IMR-90 (cell line): ENCODE results near the gene ANXA4. TPM values are rescaled to one million over a fixed set of nuclear protein-coding genes. Genes with fewer than 3 reads are reported as not detected.

Experiments
- ATAC-seq: fragments of 200-7000 bp; cut with Tn5 transposase; 2 replicates; pipeline ENCODE4 v1.9.1; 2020; ENCODE audit warnings: low read depth, mild to moderate bottlenecking, moderate library complexity
- BruUV-seq: library from RNA; stranded (reverse); fragments of 400-500 nt; replicated peaks from 2 replicates; lab custom pipeline; 2021; lab: Mats Ljungman, UMichigan
- CTCF ChIA-PET: fragments of 300-600 bp; formaldehyde crosslinking; extraction: SDS; loops from one replicate; lab custom pipeline; 2021; ENCODE audit warnings: antibody characterized with exemption; lab: Yijun Ruan, JAX
- POLR2A ChIA-PET: fragments of 300-600 bp; sonication (Branson Sonifier 250); formaldehyde crosslinking; loops from one replicate; lab custom pipeline; 2022; ENCODE audit warnings: antibody characterized with exemption; ENCODE audit not compliant: unreplicated experiment; lab: Charles Lee
- DNase-seq: peaks from one replicate; pipeline ENCODE4 v3.0.0; 2013
- H2AFZ ChIP-seq: replicated peaks from 2 replicates; pipeline ENCODE3; 2013; ENCODE audit warnings: low read length, mild to moderate bottlenecking; ENCODE audit not compliant: poor library complexity
- H2AK5ac ChIP-seq: 2 replicates; pipeline ENCODE4 v1.6.1; 2013; ENCODE audit warnings: low read depth, low read length, inconsistent platforms
- H2AK9ac ChIP-seq: replicated peaks from 2 replicates; pipeline ENCODE3; 2013; ENCODE audit warnings: mild to moderate bottlenecking, low read depth, low read length, moderate library complexity; ENCODE audit not compliant: poor library complexity
- H2BK120ac ChIP-seq: 2 replicates; pipeline ENCODE4 v1.6.1; 2013; ENCODE audit warnings: low read depth, low read length, inconsistent platforms
- H2BK15ac ChIP-seq: 3 replicates; pipeline ENCODE4 v1.6.1; 2013; ENCODE audit warnings: low read depth, low read length, inconsistent platforms
- H2BK20ac ChIP-seq: 2 replicates; pipeline ENCODE4 v1.6.1; 2013; ENCODE audit warnings: low read depth, mild to moderate bottlenecking, inconsistent platforms, low read length, moderate library complexity
- H2BK5ac ChIP-seq: 2 replicates; pipeline ENCODE4 v1.6.1; 2013; ENCODE audit warnings: mild to moderate bottlenecking, low read depth, low read length, inconsistent platforms; ENCODE audit not compliant: poor library complexity, severe bottlenecking
- H3K14ac ChIP-seq: replicated peaks from 2 replicates; pipeline ENCODE4 v1.6.1; 2013; ENCODE audit warnings: low read depth, low read length, inconsistent platforms
- H3K18ac ChIP-seq: 2 replicates; pipeline ENCODE4 v1.6.1; 2013; ENCODE audit warnings: low read depth, low read length, control low read depth
- H3K23ac ChIP-seq: 2 replicates; pipeline ENCODE4 v1.6.1; 2013; ENCODE audit warnings: low read depth, low read length, inconsistent platforms
- H3K27ac ChIP-seq: 2 replicates; pipeline ENCODE4 v1.5.1; 2013; ENCODE audit warnings: mild to moderate bottlenecking, control low read depth, low read length; ENCODE audit not compliant: insufficient read depth
- H3K27me3 ChIP-seq: 2 replicates; pipeline ENCODE4 v1.6.1; 2013; ENCODE audit warnings: low read length; ENCODE audit not compliant: control insufficient read depth, insufficient read depth
- H3K36me3 ChIP-seq: 2 replicates; pipeline ENCODE4 v1.6.1; 2013; ENCODE audit warnings: low read length, mixed read lengths; ENCODE audit not compliant: control insufficient read depth, insufficient read depth
- H3K4ac ChIP-seq: 2 replicates; pipeline ENCODE4 v1.6.1; 2013; ENCODE audit warnings: low read depth, low read length, inconsistent platforms
- H3K4me1 ChIP-seq: 2 replicates; pipeline ENCODE4 v1.6.1; 2013; ENCODE audit warnings: low read length, mixed read lengths; ENCODE audit not compliant: control insufficient read depth, insufficient read depth
- H3K4me2 ChIP-seq: 2 replicates; pipeline ENCODE4 v1.6.1; 2013; ENCODE audit warnings: low read depth, mild to moderate bottlenecking, control low read depth, low read length, moderate library complexity
- H3K4me3 ChIP-seq: 2 replicates; pipeline ENCODE4 v1.5.1; 2013; ENCODE audit warnings: low read depth, mild to moderate bottlenecking, control low read depth, low read length, moderate library complexity; ENCODE audit not compliant: insufficient read depth
- H3K56ac ChIP-seq: 2 replicates; pipeline ENCODE4 v1.6.1; 2013; ENCODE audit warnings: low read length, inconsistent platforms; ENCODE audit not compliant: insufficient read depth; ENCODE audit errors: extremely low read depth
- H3K79me1 ChIP-seq, 2 experiments: 2 replicates each; pipeline ENCODE4 v1.6.1; 2013; ENCODE audit warnings: low read length in 2 of 2, inconsistent platforms in 1 of 2, low read depth in 1 of 2
- H3K9ac ChIP-seq: 2 replicates; pipeline ENCODE4 v1.6.1; 2013; ENCODE audit warnings: low read depth, low read length, control low read depth
- H3K9me1 ChIP-seq: 2 replicates; pipeline ENCODE4 v1.6.1; 2013; ENCODE audit warnings: low read length, inconsistent platforms; ENCODE audit not compliant: insufficient read depth
- H3K9me3 ChIP-seq: 2 replicates; pipeline ENCODE4 v1.6.1; 2013; ENCODE audit warnings: low read length; ENCODE audit not compliant: control insufficient read depth, insufficient read depth
- H4K20me1 ChIP-seq: 2 replicates; pipeline ENCODE4 v1.6.1; 2013; ENCODE audit warnings: low read length, inconsistent platforms; ENCODE audit not compliant: insufficient read depth
- H4K5ac ChIP-seq: 2 replicates; pipeline ENCODE4 v1.6.1; 2013; ENCODE audit warnings: mild to moderate bottlenecking, low read depth, low read length, control low read depth
- H4K8ac ChIP-seq, 2 experiments: 2 replicates each; pipeline ENCODE4 v1.6.1; 2013; ENCODE audit warnings: low read depth in 2 of 2, low read length in 2 of 2, control low read depth in 1 of 2, inconsistent platforms in 1 of 2
- H4K91ac ChIP-seq: 2 replicates; pipeline ENCODE4 v1.6.1; 2013; ENCODE audit warnings: low read depth, low read length, inconsistent platforms; ENCODE audit not compliant: insufficient read depth
- BHLHE40 ChIP-seq: fragments of 150-350 bp; IDR thresholded peaks from 2 replicates; pipeline ENCODE4 v1.6.1; 2016; ENCODE audit warnings: mild to moderate bottlenecking, low read depth, low read length
- RAD21 ChIP-seq: IDR thresholded peaks from 2 replicates; pipeline ENCODE4 v1.6.1; 2012; ENCODE audit warnings: low read length, improper control_type of control experiment
- WGBS, 2 experiments: methylation state at CpG; one replicate each; pipeline versions ENCODE4 v1.1.5 to v1.1.7; 2013; ENCODE audit warnings: missing lambda C conversion rate in 2 of 2; ENCODE audit not compliant: insufficient read length in 1 of 2; ENCODE audit errors: extremely low coverage in 2 of 2; 5-methylcytosine and 5-hydroxymethylcytosine counted together
- dilution Hi-C: fragments of 300-500 bp; cut with HindIII; formaldehyde crosslinking; loops from one replicate; pipeline ENCODE4 v1.14.3; 2018; ENCODE audit warnings: low sequenced_read_pairs; ENCODE audit not compliant: unreplicated experiment
- in situ Hi-C: fragments of 300-500 bp; cut with MboI; formaldehyde crosslinking; loops from 3 replicates; pipeline ENCODE4 v1.14.3; 2019; ENCODE audit warnings: low sequenced_read_pairs, inconsistent platforms, mixed read lengths
- intact Hi-C: fragments of 100-400 bp; cut with micrococcal nuclease; formaldehyde crosslinking; loops from 2 replicates; pipeline ENCODE4 v1.10.0; 2022
- polyA plus RNA-seq, 3 experiments: library from polyadenylated mRNA; depleted of rRNA; stranded (reverse); fragments of >200 nt; gene quantifications; 2 replicates each; pipeline ENCODE4 v1.2.3, GENCODE V29; 2012; ENCODE audit warnings: low replicate concordance in 1 of 3
- total RNA-seq: library from RNA; depleted of rRNA; stranded (reverse); fragments of >200 nt; gene quantifications from 2 replicates; pipeline ENCODE4 v1.2.3, GENCODE V29; 2012

ANXA4 gene
- total and polyA plus RNA-seq, 2 of the 4 experiments (the other 2 are of a cell fraction): 22.2 to 72.0 TPM

DNA sequence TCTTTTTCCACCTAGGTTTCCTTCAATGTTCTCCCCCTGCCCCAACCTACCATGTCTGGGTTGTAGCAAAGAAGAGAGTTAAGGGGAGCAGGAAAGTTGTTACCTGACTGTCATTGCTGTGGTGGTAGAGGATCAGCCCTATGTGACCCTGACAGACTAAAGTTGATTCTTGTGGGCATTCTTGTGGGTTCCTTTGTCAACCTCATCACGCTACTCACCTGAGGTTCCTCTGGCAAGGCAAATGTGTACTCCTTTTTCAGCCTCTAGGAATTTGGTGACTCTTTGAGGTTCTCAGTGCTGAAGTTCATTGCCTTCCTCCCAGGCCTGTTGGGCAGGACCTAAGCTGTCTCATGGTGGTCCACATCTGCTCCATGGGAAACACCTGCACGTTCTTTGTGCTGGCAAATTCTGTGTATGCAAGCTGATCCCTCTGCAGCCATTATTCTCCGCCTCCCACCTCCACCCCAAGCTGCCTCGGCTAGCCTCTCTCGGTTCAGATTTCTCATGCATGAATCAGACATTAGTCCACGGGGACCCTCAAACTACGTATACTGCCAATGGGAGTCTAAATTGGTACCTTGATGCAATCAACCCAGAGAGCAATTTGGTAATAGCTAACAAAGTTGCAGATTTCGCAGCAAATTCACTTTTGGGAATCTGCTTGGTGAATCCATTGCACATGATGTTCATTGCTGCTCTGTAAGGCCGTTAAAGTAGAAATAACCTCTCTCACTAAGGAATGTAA is 86.0 kb downstream of the ANXA4 start:
- dilution Hi-C loops: no loop called here
- peak overlapping the region; percentile 21; the same call in 1 of the 2 replicates for H2AK5ac ChIP-seq
- 0 out of 2 replicates have a peak overlapping the region, but pooled peaks have one; percentile 12 for H3K23ac ChIP-seq
- DNase-seq: no peak
- ChIA-PET CTCF (interaction anchor here (2.4 kb wide), 1 partner anchor 11 kb away, joined by 10 read pairs; no protein-coding TSS in a partner anchor), POLR2A (no interaction called here)
- H3K27ac ChIP-seq: no peak overlapping the region
- no peaks in the 10 kb centered on the region for H3K36me3 ChIP-seq
- H2BK15ac ChIP-seq: no peak overlapping the region
- intact Hi-C loops: loop anchor here (5.0 kb wide), 1 partner anchor 1361 kb away; the partner anchor contains the start of genes APLF and FBXO48
- TF ChIP-seq RAD21 (no peak), BHLHE40 (no peak)
- H3K14ac ChIP-seq: no peak overlapping the region
- H4K8ac ChIP-seq: peak overlapping the region; percentile 11 to 99
- no peak overlapping the region for H2AFZ ChIP-seq
- ATAC-seq: no peak
- no CpG with 5 or more reads among the region's 9 CpGs for WGBS, 2 experiments
- H3K4me1 ChIP-seq: 0 out of 2 replicates have a peak, but pooled peaks cover 2% of the 10 kb centered on the region
- H3K27me3 ChIP-seq: no peaks in the 10 kb centered on the region
- H3K4me2 ChIP-seq: no peak overlapping the region
- no peak overlapping the region for H2BK5ac ChIP-seq
- in situ Hi-C loops: no loop called here
- H3K56ac ChIP-seq: no peak overlapping the region
- no peaks in the 10 kb centered on the region for H4K20me1 ChIP-seq
- no peak overlapping the region; the same call in 1 of the 2 replicates for H4K5ac ChIP-seq
- 0 out of 2 replicates have a peak, but pooled peaks cover 6% of the 10 kb centered on the region for H3K9me1 ChIP-seq
- no peak overlapping the region for H3K9ac ChIP-seq
- H3K4me3 ChIP-seq: no peak overlapping the region
- no TSS peak for BruUV-seq
- peaks cover 10 to 31% of the 10 kb centered on the region in 2 experiments; a peak in 3 of 4 replicates for H3K79me1 ChIP-seq
- H4K91ac ChIP-seq: no peak overlapping the region
- peak overlapping the region; percentile 44 for H2AK9ac ChIP-seq
- no peaks in the 10 kb centered on the region for H3K9me3 ChIP-seq
- H2BK20ac ChIP-seq: no peak overlapping the region
- no peak overlapping the region for H3K18ac ChIP-seq
- H2BK120ac ChIP-seq: no peak overlapping the region
- H3K4ac ChIP-seq: no peak overlapping the region
